BLaER1 treated with 17β-estradiol and CSF1 and Interleukin-3, amounts not matched to agents 10 nM and 100 nM (cell line): Measurements from ENCODE around the gene ADGRB2.

Experiments used
- H3K27ac ChIP-seq, 11 experiments: shearing (Covaris generic); formaldehyde crosslinking; 2 replicates each; pipeline ENCODE4 v1.8.1; 2022
- H3K27me3 ChIP-seq, 11 experiments: shearing (Covaris generic); formaldehyde crosslinking; 2 replicates each; pipeline ENCODE4 v1.8.1; 2022
- H3K36me3 ChIP-seq, 11 experiments: shearing (Covaris generic); formaldehyde crosslinking; 2 replicates each; pipeline ENCODE4 v1.8.1; 2022
- H3K4me1 ChIP-seq, 10 experiments: shearing (Covaris generic); formaldehyde crosslinking; 2 replicates each; pipeline ENCODE4 v1.8.1; 2022
- H3K4me2 ChIP-seq, 11 experiments: shearing (Covaris generic); formaldehyde crosslinking; 2 replicates each; pipeline ENCODE4 v1.8.1; 2022
- H3K4me3 ChIP-seq, 10 experiments: shearing (Covaris generic); formaldehyde crosslinking; 2 replicates each; pipeline ENCODE4 v1.8.1; 2022
- H3K9ac ChIP-seq, 11 experiments: shearing (Covaris generic); formaldehyde crosslinking; 2 replicates each; pipeline ENCODE4 v1.8.1; 2022
- H3K9me3 ChIP-seq, 11 experiments: shearing (Covaris generic); formaldehyde crosslinking; replicated peaks in 1 of 11; 2 replicates each; pipeline ENCODE4 v1.8.1; 2022
- H4K20me1 ChIP-seq, 11 experiments: shearing (Covaris generic); formaldehyde crosslinking; 2 replicates each; pipeline ENCODE4 v1.8.1; 2022
- Cebpa-rat ChIP-seq, 11 experiments: shearing (Covaris generic); IDR thresholded peaks; 2 replicates each; pipeline ENCODE4 v1.8.1; 2022

ADGRB2 gene

GRCh38 chr1:31759298-31760023, 4.7 kb downstream of the ADGRB2 start:
- Histone ChIP-seq H3K4me3 (no peak overlapping the region), H3K4me2 (peak overlapping the region in 9 of 11 experiments; percentile 94 to 99 (median 98); a peak in 14 of 22 replicates), H3K9me3 (no peaks in the 10 kb centered on the region), H3K36me3 (no peaks in the 10 kb centered on the region), H3K27ac (no peak overlapping the region), H3K4me1 (peaks cover 32 to 63% (median 52%) of the 10 kb centered on the region in 10 experiments), H3K27me3 (peaks cover 9 to 32% (median 14%) of the 10 kb centered on the region in 11 experiments; a peak in 18 of 22 replicates), H4K20me1 (peaks cover 0 to 46% (median 6%) of the 10 kb centered on the region in 11 experiments; a peak in 10 of 22 replicates), H3K9ac (no peak overlapping the region)
- no peak for TF ChIP-seq Cebpa-rat (IDR thresholded peaks at IDR 0.05)

DNA sequence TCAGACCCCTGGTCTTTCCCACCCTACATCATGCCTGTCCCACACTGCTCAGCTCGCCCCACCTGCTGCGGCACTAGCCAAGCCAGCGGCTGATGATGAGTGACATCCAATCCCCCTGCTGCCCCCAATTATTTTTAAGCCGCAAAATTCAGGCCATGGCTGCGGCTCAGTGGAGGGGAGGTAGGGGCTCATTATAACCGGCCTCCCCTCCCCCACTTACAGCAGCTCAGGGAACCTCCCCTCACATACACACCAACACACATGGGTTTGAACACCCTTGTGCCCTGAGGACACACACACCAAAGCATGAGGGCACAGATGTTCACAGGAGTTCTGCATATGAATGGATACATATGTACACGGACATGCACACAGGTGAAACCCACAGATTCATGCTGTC, 5.3 kb downstream of the ADGRB2 start:
- no peaks in the 10 kb centered on the region for H3K36me3 ChIP-seq
- H4K20me1 ChIP-seq: peaks cover 0 to 49% (median 5%) of the 10 kb centered on the region in 11 experiments; a peak in 8 of 22 replicates
- no peak overlapping the region for H3K4me3 ChIP-seq
- no peak overlapping the region for H3K4me2 ChIP-seq
- H3K9ac ChIP-seq: no peak overlapping the region
- no peak for TF ChIP-seq Cebpa-rat (IDR thresholded peaks at IDR 0.05)
- peaks cover 32 to 67% (median 56%) of the 10 kb centered on the region in 10 experiments for H3K4me1 ChIP-seq
- H3K27me3 ChIP-seq: peaks cover 9 to 27% (median 11%) of the 10 kb centered on the region in 11 experiments; a peak in 18 of 22 replicates
- H3K9me3 ChIP-seq: no peaks in the 10 kb centered on the region
- no peak overlapping the region for H3K27ac ChIP-seq

DNA sequence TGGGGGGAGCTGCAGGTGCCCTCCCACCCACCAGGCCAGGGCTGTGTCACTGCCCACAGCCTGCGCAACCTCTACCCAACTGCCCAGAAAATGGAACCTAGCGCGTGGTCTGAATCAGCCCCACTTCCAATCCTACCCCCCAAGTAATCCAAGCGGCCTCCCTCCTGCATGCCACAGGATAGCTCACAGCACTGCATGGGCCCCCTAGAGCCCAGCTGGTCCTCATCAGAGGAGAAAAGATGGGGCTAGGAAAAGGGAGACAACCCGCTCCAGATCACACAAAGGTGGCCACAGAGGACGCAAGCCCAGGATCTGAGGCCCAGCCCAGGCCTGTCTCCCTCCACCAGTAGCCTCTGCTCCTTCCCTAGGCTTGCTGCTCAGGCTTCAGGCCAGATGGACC, 6.2 kb downstream of the ADGRB2 start:
- no peak for TF ChIP-seq Cebpa-rat (IDR thresholded peaks at IDR 0.05)
- H3K4me3 ChIP-seq: no peak overlapping the region
- H3K4me1 ChIP-seq: peaks cover 35 to 68% (median 59%) of the 10 kb centered on the region in 10 experiments
- H3K27ac ChIP-seq: no peak overlapping the region
- H3K36me3 ChIP-seq: no peaks in the 10 kb centered on the region
- peaks cover 1 to 19% (median 3%) of the 10 kb centered on the region in 11 experiments; a peak in 16 of 22 replicates for H3K27me3 ChIP-seq
- peaks cover 0 to 46% (median 5%) of the 10 kb centered on the region in 11 experiments; a peak in 8 of 22 replicates for H4K20me1 ChIP-seq
- no peaks in the 10 kb centered on the region for H3K9me3 ChIP-seq
- H3K4me2 ChIP-seq: no peak overlapping the region
- H3K9ac ChIP-seq: no peak overlapping the region

DNA sequence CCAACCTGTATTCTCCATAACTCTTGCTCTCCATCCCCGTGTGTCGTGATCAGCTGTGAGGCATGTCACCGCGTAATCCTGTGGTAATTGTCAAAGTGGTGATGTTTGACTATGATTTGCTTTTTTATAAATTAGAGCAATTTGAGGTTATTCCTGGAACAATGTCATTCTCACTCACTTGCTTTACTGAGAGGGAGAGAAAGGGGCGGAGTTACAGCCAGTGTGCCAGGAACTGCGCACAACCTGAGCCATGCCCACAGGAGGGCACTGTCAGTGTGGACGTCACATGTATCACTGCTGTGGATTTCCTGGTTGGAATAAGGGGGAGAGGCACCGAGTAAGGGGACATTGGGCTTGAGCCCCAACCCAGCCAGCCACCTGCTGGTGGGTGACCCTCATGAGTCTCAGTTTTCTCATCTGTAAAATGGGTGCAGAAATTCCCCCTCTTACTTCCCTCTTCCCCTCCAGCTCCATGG, 6.9 kb downstream of the ADGRB2 start:
- H3K4me3 ChIP-seq: no peak overlapping the region
- no peak overlapping the region for H3K27ac ChIP-seq
- H3K4me2 ChIP-seq: no peak overlapping the region
- no peaks in the 10 kb centered on the region for H3K9me3 ChIP-seq
- H3K9ac ChIP-seq: no peak overlapping the region
- H3K4me1 ChIP-seq: peaks cover 37 to 70% (median 60%) of the 10 kb centered on the region in 10 experiments
- H3K27me3 ChIP-seq: peaks cover 0 to 11% (median 0%) of the 10 kb centered on the region in 11 experiments; a peak in 4 of 22 replicates
- no peak for TF ChIP-seq Cebpa-rat (IDR thresholded peaks at IDR 0.05)
- H4K20me1 ChIP-seq: peaks cover 0 to 43% (median 5%) of the 10 kb centered on the region in 11 experiments; a peak in 8 of 22 replicates
- no peaks in the 10 kb centered on the region for H3K36me3 ChIP-seq

DNA sequence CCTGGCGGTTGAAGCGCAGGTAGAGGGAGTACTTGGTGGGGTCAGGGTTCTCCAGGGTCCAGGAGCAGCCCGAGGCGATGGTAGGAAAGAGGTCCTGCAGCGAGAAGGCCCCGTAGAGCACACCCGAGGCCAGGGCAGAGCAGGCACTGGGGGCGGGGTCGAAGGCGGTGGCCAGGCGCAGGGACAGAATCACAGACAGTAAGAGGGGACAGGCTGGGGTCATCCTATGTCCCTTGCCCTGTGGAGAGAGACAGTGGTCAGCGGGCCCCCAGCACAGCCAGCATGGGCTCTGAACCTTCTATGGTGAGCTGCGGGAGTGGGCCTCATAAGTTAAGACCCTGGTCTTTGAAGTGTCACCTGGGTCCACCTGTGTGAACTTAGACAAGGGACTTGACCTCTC, 7.6 kb downstream of the ADGRB2 start:
- Histone ChIP-seq H3K27ac (no peak overlapping the region), H3K4me2 (peak overlapping the region in 2 of 11 experiments; percentile 60 to 74; a peak in 2 of 22 replicates), H3K27me3 (peaks cover 0 to 6% (median 0%) of the 10 kb centered on the region in 11 experiments; a peak in 3 of 22 replicates), H3K9ac (no peak overlapping the region), H3K36me3 (no peaks in the 10 kb centered on the region), H4K20me1 (peaks cover 0 to 40% (median 5%) of the 10 kb centered on the region in 11 experiments; a peak in 6 of 22 replicates), H3K4me3 (no peak overlapping the region), H3K4me1 (peaks cover 37 to 70% (median 60%) of the 10 kb centered on the region in 10 experiments), H3K9me3 (no peaks in the 10 kb centered on the region)
- TF ChIP-seq Cebpa-rat (IDR thresholded peaks at IDR 0.05): no peak

DNA sequence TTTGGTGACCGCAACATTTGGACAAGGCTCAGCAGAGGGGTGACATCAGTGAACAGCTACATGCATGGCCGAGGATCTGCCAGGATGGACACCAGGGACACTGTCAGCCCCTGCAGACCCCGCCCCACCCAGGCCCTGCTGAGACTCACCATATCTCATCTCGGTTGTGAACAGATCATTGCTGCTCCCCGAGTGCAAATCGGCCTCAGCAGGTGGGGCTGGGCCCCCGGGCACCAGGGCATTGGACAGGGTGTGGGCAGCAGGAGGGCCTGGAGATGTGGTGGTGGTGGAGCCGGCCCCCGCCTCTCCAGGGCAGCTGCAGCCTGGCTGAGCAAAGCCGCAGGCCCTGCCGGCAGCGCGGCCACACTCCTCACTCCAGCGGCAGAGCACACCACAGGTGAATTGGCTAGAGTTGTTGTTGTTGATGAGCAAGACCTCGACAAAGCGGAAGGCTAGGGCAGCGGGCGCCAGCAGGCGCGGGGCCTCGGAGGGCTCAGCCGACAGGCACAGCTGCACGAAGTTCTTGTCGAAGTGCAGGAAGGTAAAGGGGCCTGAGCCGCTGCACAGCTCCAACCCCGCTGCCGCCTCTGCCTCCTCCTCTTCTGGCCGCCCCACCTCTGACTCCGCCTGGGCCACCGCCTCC, 8.2 kb downstream of the ADGRB2 start:
- no peak for TF ChIP-seq Cebpa-rat (IDR thresholded peaks at IDR 0.05)
- Histone ChIP-seq H3K4me1 (peaks cover 36 to 70% (median 60%) of the 10 kb centered on the region in 10 experiments), H3K4me2 (peak overlapping the region in 5 of 11 experiments; percentile 60 to 83 (median 72); a peak in 8 of 22 replicates), H3K36me3 (no peaks in the 10 kb centered on the region), H3K27me3 (no peaks in the 10 kb centered on the region; a peak in 3 of 22 replicates), H3K4me3 (no peak overlapping the region), H4K20me1 (peaks cover 0 to 40% (median 5%) of the 10 kb centered on the region in 11 experiments; a peak in 5 of 22 replicates), H3K27ac (no peak overlapping the region), H3K9me3 (no peaks in the 10 kb centered on the region), H3K9ac (0 out of 22 replicates have a peak overlapping the region, but pooled peaks of 2 of the 11 experiments have one; percentile 25 to 38)

DNA sequence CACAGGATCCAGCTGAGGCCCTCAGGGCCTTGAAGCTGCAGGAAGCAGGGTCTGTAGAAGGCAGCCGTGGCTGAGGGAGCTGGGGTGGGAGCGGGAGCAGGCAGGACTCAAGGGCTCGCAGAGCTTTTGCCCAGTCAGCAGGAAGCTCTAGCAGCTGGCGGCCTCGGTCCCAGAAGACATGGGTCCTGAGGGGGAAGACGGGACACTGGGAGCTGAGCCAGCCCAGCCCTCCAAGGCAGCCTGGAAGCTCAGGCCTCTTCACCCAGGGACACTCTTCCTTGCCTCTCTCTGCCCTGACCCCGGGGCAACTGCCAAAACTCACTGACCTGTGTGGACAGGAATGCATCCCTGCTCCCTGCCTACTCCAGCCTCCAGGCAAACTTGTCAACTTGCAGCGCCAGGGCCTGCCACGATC, 8.9 kb downstream of the ADGRB2 start:
- no peak overlapping the region for H3K4me3 ChIP-seq
- TF ChIP-seq Cebpa-rat (IDR thresholded peaks at IDR 0.05): no peak
- peaks cover 44 to 73% (median 66%) of the 10 kb centered on the region in 10 experiments for H3K4me1 ChIP-seq
- peak overlapping the region in 4 of 11 experiments; percentile 25 to 38 (median 32); a peak in 3 of 22 replicates for H3K9ac ChIP-seq
- H3K9me3 ChIP-seq: no peaks in the 10 kb centered on the region
- H4K20me1 ChIP-seq: peaks cover 0 to 39% (median 5%) of the 10 kb centered on the region in 11 experiments; a peak in 5 of 22 replicates
- H3K4me2 ChIP-seq: peak overlapping the region; percentile 27 to 83 (median 64); a peak in 21 of 22 replicates
- H3K36me3 ChIP-seq: no peaks in the 10 kb centered on the region
- peaks cover 0 to 6% (median 0%) of the 10 kb centered on the region in 11 experiments; a peak in 1 of 22 replicates for H3K27me3 ChIP-seq
- peak overlapping the region in 2 of 11 experiments; percentile 21 to 28; a peak in 3 of 22 replicates for H3K27ac ChIP-seq

GRCh38 chr1:31754397-31754796, 9.7 kb downstream of the ADGRB2 start:
- Histone ChIP-seq H3K9ac (no peak overlapping the region), H3K4me1 (peaks cover 47 to 69% (median 62%) of the 10 kb centered on the region in 10 experiments), H3K36me3 (no peaks in the 10 kb centered on the region), H3K4me2 (peak overlapping the region in 10 of 11 experiments; percentile 27 to 83 (median 66); a peak in 18 of 22 replicates), H4K20me1 (peaks cover 0 to 31% (median 0%) of the 10 kb centered on the region in 11 experiments; a peak in 5 of 22 replicates), H3K27ac (no peak overlapping the region), H3K27me3 (peaks cover 0 to 7% (median 0%) of the 10 kb centered on the region in 11 experiments; a peak in 1 of 22 replicates), H3K4me3 (no peak overlapping the region), H3K9me3 (no peaks in the 10 kb centered on the region)
- TF ChIP-seq Cebpa-rat (IDR thresholded peaks at IDR 0.05): no peak
